SU-DHL-6 (cell line): ENCODE measurements around the gene ESCO1.
"Not testable (repeated sequence)": the region's sequence is repeated elsewhere in the genome, so short reads cannot be mapped to it uniquely, and the experiment has no call there.

ENCODE experiments used
- CTCF ChIP-seq: fragments of 200-600 bp; sonication (generic); IDR thresholded peaks from one replicate; pipeline ENCODE4 v1.5.1; 2017; ENCODE audit warnings: antibody characterized with exemption, mild to moderate bottlenecking, low read length, moderate library complexity; ENCODE audit not compliant: insufficient read depth, poor library complexity, severe bottlenecking
- EZH2phosphoT487 ChIP-seq: fragments of 200-600 bp; sonication (generic), shearing (Covaris generic); conservative IDR thresholded peaks from 2 replicates; pipeline ENCODE4 v1.6.1; 2018; ENCODE audit warnings: mild to moderate bottlenecking, antibody characterized with exemption, low read length, moderate library complexity, mixed read lengths

- not testable (repeated sequence) for TF ChIP-seq CTCF, EZH2phosphoT487
Observed at GRCh38 chr18:21640375-21640774, 39.9 kb upstream of the ESCO1 start.
